ENCODE data around the gene CUEDC2.

Gene CUEDC2

GRCh38 chr10:102394079-102394800 is 38.1 kb downstream of the CUEDC2 start (continued):
- TF ChIP-seq ZNF518A (tag by site-specific recombination; conservative IDR thresholded peaks at IDR 0.05; ENCODE audit: low read depth) = 0 out of 2 replicates have a peak, but pooled peaks have one; percentile 23
- TF ChIP-seq ZIC2 (tag by site-specific recombination; IDR thresholded peaks at IDR 0.05) = peak; percentile 87
- peak; percentile 55 for TF ChIP-seq KLF17 (tag by site-specific recombination; IDR thresholded peaks at IDR 0.05)
- TF ChIP-seq KLF8 (tag by site-specific recombination; IDR thresholded peaks at IDR 0.05) = peak; percentile 83
- TF ChIP-seq ZBTB49 (tag by site-specific recombination; IDR thresholded peaks at IDR 0.05; ENCODE audit: low read depth) = no peak
- TF ChIP-seq ZNF266 (tag by site-specific recombination; IDR thresholded peaks at IDR 0.05; ENCODE audit: low read depth) = no peak
- TF ChIP-seq ZNF174 (tag by site-specific recombination; IDR thresholded peaks at IDR 0.05) = no peak
- no peak for TF ChIP-seq TRIM28 (IDR thresholded peaks at IDR 0.05; ENCODE audit: borderline replicate concordance, low read length)
- TF ChIP-seq HOXD13 (CRISPR knock-in tag; IDR thresholded peaks at IDR 0.05; ENCODE audit: borderline replicate concordance) = no peak
- TF ChIP-seq ZNF324 (tag by site-specific recombination; IDR thresholded peaks at IDR 0.05) = no peak
- TF ChIP-seq ZNF610 (tag by site-specific recombination; IDR thresholded peaks at IDR 0.05; ENCODE audit: borderline replicate concordance) = peak; percentile 8; the same call in 1 of the 2 replicates
- TF ChIP-seq ZNF18 (tag by site-specific recombination; IDR thresholded peaks at IDR 0.05) = 0 out of 2 replicates have a peak, but pooled peaks have one; percentile 33
- TF ChIP-seq ZNF121 (tag by site-specific recombination; IDR thresholded peaks at IDR 0.05) = no peak
- TF ChIP-seq ZNF585B (tag by site-specific recombination; IDR thresholded peaks at IDR 0.05) = no peak
- no peak for TF ChIP-seq ZFP3 (tag by site-specific recombination; IDR thresholded peaks at IDR 0.05; ENCODE audit: low read depth)
- TF ChIP-seq KLF10 (tag by site-specific recombination; IDR thresholded peaks at IDR 0.05) = peak; percentile 93
- no peak for TF ChIP-seq ZNF600 (tag by site-specific recombination; IDR thresholded peaks at IDR 0.05)
- TF ChIP-seq GLIS2 (tag by site-specific recombination; IDR thresholded peaks at IDR 0.05) = peak; percentile 100
- peak; percentile 94 for TF ChIP-seq CTCF (tag by site-specific recombination; IDR thresholded peaks at IDR 0.05)
- no peak; the same call in 1 of the 2 replicates for TF ChIP-seq ZBTB44 (tag by site-specific recombination; IDR thresholded peaks at IDR 0.05)
- TF ChIP-seq SCRT2 (tag by site-specific recombination; IDR thresholded peaks at IDR 0.05) = no peak
- TF ChIP-seq ZBTB7A (tag by site-specific recombination; IDR thresholded peaks at IDR 0.05; ENCODE audit: low read depth) = 0 out of 2 replicates have a peak, but pooled peaks have one; percentile 86
- TF ChIP-seq HOXC10 (CRISPR knock-in tag; IDR thresholded peaks at IDR 0.05) = no peak
- TF ChIP-seq ZNF623 (tag by site-specific recombination; IDR thresholded peaks at IDR 0.05) = 0 out of 2 replicates have a peak, but pooled peaks have one; percentile 3
- peak; percentile 76; the same call in 1 of the 2 replicates for TF ChIP-seq ZFP69B (tag by site-specific recombination; IDR thresholded peaks at IDR 0.05)
